Esophagus squamous epithelium (tissue), 5 donors: ENCODE results near the gene CCL25. TPM values are rescaled to one million over a fixed set of nuclear protein-coding genes. Genes with fewer than 3 reads are reported as not detected.
"Not testable (repeated sequence)": the region's sequence is repeated elsewhere in the genome, so short reads cannot be mapped to it uniquely, and the experiment has no call there.

Source experiments
- DNase-seq: peaks from one replicate; lab custom pipeline; 2025; lab: John Stamatoyannopoulos, UW
- H3K27ac ChIP-seq, 4 donors: fragments of 200-600 bp; sonication (generic); one replicate each; pipeline ENCODE4 v1.5.1; 2016 to 2019; ENCODE audit warnings: mild to moderate bottlenecking in 1 of 4
- H3K27me3 ChIP-seq, 4 donors: fragments of 200-600 bp; sonication (generic); 1 replicate in 3 of 4; 2 replicates in 1 of 4; pipeline versions ENCODE4 v1.5.1 to v1.6.0; 2017 to 2021; ENCODE audit warnings: antibody characterized with exemption in 1 of 4
- H3K36me3 ChIP-seq, 3 donors: fragments of 200-600 bp; sonication (generic); one replicate each; pipeline ENCODE4 v1.5.1; 2016 to 2019
- H3K4me1 ChIP-seq, 3 donors: fragments of 200-600 bp; sonication (generic); one replicate each; pipeline ENCODE4 v1.5.1; 2017 to 2019
- H3K4me3 ChIP-seq, 4 donors: fragments of 200-600 bp; sonication (generic); 1 replicate in 3 of 4; 2 replicates in 1 of 4; pipeline ENCODE4 v1.5.1; 2016 to 2019; ENCODE audit warnings: mild to moderate bottlenecking in 2 of 4, moderate library complexity in 1 of 4
- H3K9me3 ChIP-seq, 3 donors: fragments of 200-600 bp; sonication (generic); one replicate each; pipeline ENCODE4 v1.5.1; 2016 to 2019
- CTCF ChIP-seq, 6 experiments: fragments of 450-650 bp in 4 of 6; fragments of 200-600 bp in 2 of 6; sonication (generic) in 2 of 6; IDR thresholded peaks; one replicate each; pipeline ENCODE4 v1.5.1; 2016 to 2019; ENCODE audit warnings: antibody characterized with exemption in 6 of 6, mild to moderate bottlenecking in 4 of 6, moderate library complexity in 4 of 6
- POLR2A ChIP-seq, 4 donors: fragments of 450-650 bp; IDR thresholded peaks; one replicate each; pipeline ENCODE4 v1.6.1; 2017; ENCODE audit warnings: antibody characterized with exemption in 4 of 4, mild to moderate bottlenecking in 4 of 4, moderate library complexity in 3 of 4
- WGBS, 2 donors: methylation state at CpG; one replicate each; pipeline ENCODE4 v1.1.5; 2018; 5-methylcytosine and 5-hydroxymethylcytosine counted together
- intact Hi-C: fragments of 100-400 bp; cut with DNase I; formaldehyde crosslinking; loops from one replicate; pipeline ENCODE4 v1.15.0; 2022
- total RNA-seq, 4 donors: library from RNA; depleted of rRNA; stranded (reverse); fragments of >200 nt; gene quantifications; one replicate each; pipeline ENCODE4 v1.1.0, GENCODE V29; 2016
- donor health status: DM: yes; HTN: yes; CAD: no.

The CCL25 gene
- total RNA-seq, 4 donors from 2014 or later: not detected

GRCh38 chr19:8017808-8018207 is 34.8 kb upstream of the CCL25 start:
- DNase-seq: no peak
- WGBS, 2 donors: 73 to 79% methylated on average over 14 of the region's 14 CpGs
- TF ChIP-seq CTCF (IDR thresholded peaks at IDR 0.05) (no peak), POLR2A (IDR thresholded peaks at IDR 0.05) (no peak)
- Histone ChIP-seq H3K4me3 (no peak overlapping the region), H3K36me3 (no peaks in the 10 kb centered on the region), H3K27me3 (no peaks in the 10 kb centered on the region), H3K4me1 (no peaks in the 10 kb centered on the region), H3K9me3 (no peaks in the 10 kb centered on the region), H3K27ac (no peak overlapping the region)
- intact Hi-C loops: no loop called here

DNA sequence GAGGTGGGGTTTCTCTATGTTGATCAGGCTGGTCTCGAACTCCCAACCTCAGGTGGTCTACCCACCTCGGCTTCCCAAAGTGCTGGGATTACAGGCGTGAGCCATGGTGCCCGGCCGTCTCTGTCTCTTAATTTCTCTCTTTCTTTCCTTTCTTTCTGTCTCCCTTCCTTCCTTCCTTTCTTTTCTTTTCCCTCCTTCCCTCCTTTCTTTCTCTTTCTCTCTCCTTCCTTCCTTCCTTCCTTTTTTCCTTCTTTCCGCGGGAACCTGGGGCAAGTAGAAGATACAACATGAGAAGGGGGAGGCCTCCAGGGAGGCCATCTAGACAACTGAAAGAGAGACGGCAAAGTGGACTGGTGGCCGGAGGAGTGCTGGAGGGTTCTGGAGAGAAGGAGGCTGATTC is 31.9 kb upstream of the CCL25 start:
- WGBS, 2 donors: 79 to 90% methylated on average over 7 of the region's 9 CpGs
- no peak for DNase-seq
- Histone ChIP-seq H3K9me3 (no peaks in the 10 kb centered on the region), H3K27me3 (no peaks in the 10 kb centered on the region), H3K4me1 (no peaks in the 10 kb centered on the region), H3K36me3 (no peaks in the 10 kb centered on the region), H3K27ac (no peak overlapping the region), H3K4me3 (no peak overlapping the region)
- TF ChIP-seq POLR2A (IDR thresholded peaks at IDR 0.05) (no peak), CTCF (IDR thresholded peaks at IDR 0.05) (no peak)
- intact Hi-C loops: no loop called here

- intact Hi-C loops: no loop called here
- H3K9me3 ChIP-seq: no peaks in the 10 kb centered on the region
- H3K4me3 ChIP-seq: no peak overlapping the region
- H3K27me3 ChIP-seq: no peaks in the 10 kb centered on the region
- WGBS, 2 donors: 88 to 89% methylated on average over 8 of the region's 8 CpGs
- H3K4me1 ChIP-seq: no peaks in the 10 kb centered on the region
- no peak for TF ChIP-seq POLR2A (IDR thresholded peaks at IDR 0.05)
- TF ChIP-seq CTCF (IDR thresholded peaks at IDR 0.05): no peak
- no peaks in the 10 kb centered on the region for H3K36me3 ChIP-seq
- DNase-seq: no peak
- H3K27ac ChIP-seq: no peak overlapping the region
Measured at GRCh38 chr19:8021374-8021773, 31.2 kb upstream of the CCL25 start.

- no peak for TF ChIP-seq CTCF (IDR thresholded peaks at IDR 0.05)
- no peak for TF ChIP-seq POLR2A (IDR thresholded peaks at IDR 0.05)
- no peak for DNase-seq
- intact Hi-C loops: no loop called here
- Histone ChIP-seq H3K27ac (no peak overlapping the region), H3K9me3 (no peaks in the 10 kb centered on the region), H3K4me3 (no peak overlapping the region), H3K36me3 (no peaks in the 10 kb centered on the region), H3K4me1 (no peaks in the 10 kb centered on the region), H3K27me3 (no peaks in the 10 kb centered on the region)
- 80 to 82% methylated on average over 11 to 13 of the region's 13 CpGs for WGBS, 2 donors
Measured at GRCh38 chr19:8022275-8022674, 30.3 kb upstream of the CCL25 start.

DNA sequence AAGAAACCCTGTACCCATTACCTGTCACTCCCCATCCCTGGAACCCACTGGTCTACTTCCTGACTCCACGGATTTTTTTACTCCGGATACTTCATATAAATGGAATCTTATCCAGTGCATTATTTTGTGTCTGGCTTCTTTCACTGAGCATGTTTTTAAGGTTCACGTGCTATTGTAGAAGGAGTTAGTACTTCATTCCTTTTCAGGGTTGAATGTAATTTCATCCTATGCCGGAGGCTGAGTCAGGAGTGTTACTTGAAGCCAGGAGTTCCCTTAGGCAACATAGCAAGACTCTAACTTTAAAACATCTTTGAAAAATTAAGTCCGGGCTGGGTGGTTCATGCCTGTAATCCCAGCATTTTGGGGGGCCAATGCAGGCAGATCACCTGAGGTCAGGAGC is 29.2 kb upstream of the CCL25 start:
- 83 to 90% methylated on average over 5 of the region's 5 CpGs for WGBS, 2 donors
- intact Hi-C loops: no loop called here
- TF ChIP-seq POLR2A (IDR thresholded peaks at IDR 0.05) (no peak), CTCF (IDR thresholded peaks at IDR 0.05) (no peak)
- H3K27me3 ChIP-seq: no peaks in the 10 kb centered on the region
- no peaks in the 10 kb centered on the region for H3K9me3 ChIP-seq
- DNase-seq: no peak
- H3K27ac ChIP-seq: no peak overlapping the region
- no peaks in the 10 kb centered on the region for H3K4me1 ChIP-seq
- no peaks in the 10 kb centered on the region for H3K36me3 ChIP-seq
- H3K4me3 ChIP-seq: no peak overlapping the region

GRCh38 chr19:8024256-8024655 is 28.3 kb upstream of the CCL25 start:
- DNase-seq, H3K27me3 ChIP-seq, H3K36me3 ChIP-seq, H3K9me3 ChIP-seq, H3K4me3 ChIP-seq, H3K27ac ChIP-seq, intact Hi-C loops, H3K4me1 ChIP-seq: not testable (repeated sequence)
- 94 to 95% methylated on average over 3 of the region's 3 CpGs for WGBS, 2 donors
